Natural killer cell (primary cell): ENCODE data around the gene TTC34. TPM values are rescaled to one million over a fixed set of nuclear protein-coding genes. Genes with fewer than 3 reads are reported as not detected.

ENCODE experiments used
- ATAC-seq, 3 donors: fragments of 150-1000 bp in 2 of 3; fragments of 200-7000 bp in 1 of 3; cut with Tn5 transposase; 1 replicate in 1 of 3; 2 replicates in 2 of 3; pipeline ENCODE4 v1.10.0; 2021; ENCODE audit warnings: mild to moderate bottlenecking in 2 of 3, moderate library complexity in 2 of 3
- DNase-seq, 2 donors: peaks; one replicate each; pipeline versions ENCODE4 v3.0.0 to v3.0.0-alpha.2; 2013 to 2021; ENCODE audit warnings: mixed read lengths in 1 of 2
- H3K27ac ChIP-seq: one replicate; pipeline ENCODE4 v1.5.1; 2013; ENCODE audit warnings: mild to moderate bottlenecking, low read length
- H3K27me3 ChIP-seq: one replicate; pipeline ENCODE4 v1.6.1; 2013; ENCODE audit warnings: low read length; ENCODE audit not compliant: control insufficient read depth, insufficient read depth
- H3K36me3 ChIP-seq: one replicate; pipeline ENCODE4 v1.6.1; 2013; ENCODE audit warnings: low read length; ENCODE audit not compliant: control insufficient read depth, insufficient read depth
- H3K4me1 ChIP-seq: one replicate; pipeline ENCODE4 v1.6.1; 2013; ENCODE audit warnings: low read length; ENCODE audit not compliant: control insufficient read depth, insufficient read depth
- H3K4me3 ChIP-seq: one replicate; pipeline ENCODE4 v1.5.1; 2013; ENCODE audit warnings: low read length
- H3K9me3 ChIP-seq: one replicate; pipeline ENCODE4 v1.6.1; 2013; ENCODE audit warnings: low read length; ENCODE audit not compliant: control insufficient read depth, insufficient read depth
- H3K27ac Mint-ChIP-seq, 2 donors: one replicate each; pipeline ENCODE4 v1.8.0; 2022; ENCODE audit warnings: mild to moderate bottlenecking in 2 of 2, mixed read lengths in 2 of 2, moderate library complexity in 1 of 2
- H3K27me3 Mint-ChIP-seq, 2 donors: one replicate each; pipeline ENCODE4 v1.8.0; 2022; ENCODE audit warnings: low read depth in 2 of 2, mixed read lengths in 2 of 2
- H3K36me3 Mint-ChIP-seq: one replicate; pipeline ENCODE4 v1.8.0; 2022; ENCODE audit warnings: mixed read lengths
- H3K4me1 Mint-ChIP-seq, 2 donors: one replicate each; pipeline ENCODE4 v1.8.0; 2022; ENCODE audit warnings: mixed read lengths in 2 of 2
- H3K4me3 Mint-ChIP-seq: one replicate; pipeline ENCODE4 v1.8.0; 2022; ENCODE audit warnings: mild to moderate bottlenecking, moderate library complexity, mixed read lengths
- H3K9me3 Mint-ChIP-seq, 2 donors: one replicate each; pipeline ENCODE4 v1.8.0; 2022; ENCODE audit warnings: mixed read lengths in 2 of 2
- CTCF ChIP-seq: fragments of 200-600 bp; IDR thresholded peaks from one replicate; pipeline ENCODE4 v1.8.0; 2022; ENCODE audit warnings: antibody characterized with exemption
- WGBS: methylation state at CpG from one replicate; pipeline ENCODE4 v1.1.7; 2013; ENCODE audit warnings: missing lambda C conversion rate; ENCODE audit not compliant: insufficient coverage; 5-methylcytosine and 5-hydroxymethylcytosine counted together
- intact Hi-C: fragments of 100-400 bp; cut with micrococcal nuclease; formaldehyde crosslinking; loops from one replicate; pipeline ENCODE4 v1.14.2; 2022
- total RNA-seq, 4 donors: library from RNA; stranded (reverse); fragments of 120-200 nt in 1 of 4; gene quantifications; one replicate each; pipeline versions ENCODE4 v1.2.3 to v1.2.4, GENCODE V29; 2013 to 2022

Gene TTC34
- total RNA-seq, 3 donors from 2014 or later (not counting 1 experiment from before 2014, with no cell fraction given): 0.80 to 1.4 (median 1.2) TPM

- peaks cover 0 to 6% of the 10 kb centered on the region in 2 donors for H3K4me1 Mint-ChIP-seq
- 70% methylated on average over 15 of the region's 15 CpGs for WGBS
- ATAC-seq: no peak
- no peak overlapping the region for H3K4me3 ChIP-seq
- H3K36me3 Mint-ChIP-seq: no peaks in the 10 kb centered on the region
- no peaks in the 10 kb centered on the region for H3K27me3 ChIP-seq
- no peaks in the 10 kb centered on the region for H3K36me3 ChIP-seq
- H3K27ac Mint-ChIP-seq: no peak overlapping the region
- no peaks in the 10 kb centered on the region for H3K9me3 ChIP-seq
- H3K27me3 Mint-ChIP-seq: peaks cover 16 to 17% of the 10 kb centered on the region in 2 donors
- intact Hi-C loops: no loop called here
- no peak overlapping the region for H3K27ac ChIP-seq
- no peak overlapping the region for H3K4me3 Mint-ChIP-seq
- no peak for DNase-seq
- H3K9me3 Mint-ChIP-seq: no peaks in the 10 kb centered on the region
- H3K4me1 ChIP-seq: peaks cover 8% of the 10 kb centered on the region
- TF ChIP-seq CTCF: no peak
These were observed 199.1 kb downstream of the TTC34 start for GRCh38 chr1:2602311-2602835.

GRCh38 chr1:2601721-2602303 is 199.7 kb downstream of the TTC34 start:
- H3K27me3 ChIP-seq: no peaks in the 10 kb centered on the region
- no peak overlapping the region for H3K27ac ChIP-seq
- H3K4me1 ChIP-seq: peaks cover 11% of the 10 kb centered on the region
- no peak for TF ChIP-seq CTCF
- no peaks in the 10 kb centered on the region for H3K36me3 ChIP-seq
- 84% methylated on average over 18 of the region's 18 CpGs for WGBS
- no peak for ATAC-seq
- no peaks in the 10 kb centered on the region for H3K9me3 ChIP-seq
- DNase-seq: no peak
- Mint-ChIP-seq H3K4me1 (peaks cover 0 to 9% of the 10 kb centered on the region in 2 donors), H3K4me3 (no peak overlapping the region), H3K27me3 (peaks cover 16 to 17% of the 10 kb centered on the region in 2 donors), H3K36me3 (no peaks in the 10 kb centered on the region), H3K27ac (no peak overlapping the region), H3K9me3 (no peaks in the 10 kb centered on the region)
- intact Hi-C loops: no loop called here
- no peak overlapping the region for H3K4me3 ChIP-seq

GRCh38 chr1:2598329-2598931 is 203.1 kb downstream of the TTC34 start:
- TF ChIP-seq CTCF: no peak
- Histone ChIP-seq H3K27ac (no peak overlapping the region), H3K4me3 (no peak overlapping the region), H3K9me3 (no peaks in the 10 kb centered on the region), H3K27me3 (no peaks in the 10 kb centered on the region), H3K36me3 (no peaks in the 10 kb centered on the region), H3K4me1 (peaks cover 11% of the 10 kb centered on the region)
- intact Hi-C loops: no loop called here
- Mint-ChIP-seq H3K36me3 (no peaks in the 10 kb centered on the region), H3K9me3 (no peaks in the 10 kb centered on the region), H3K4me3 (no peak overlapping the region), H3K27me3 (peaks cover 16 to 17% of the 10 kb centered on the region in 2 donors), H3K4me1 (peaks cover 0 to 9% of the 10 kb centered on the region in 2 donors), H3K27ac (no peak overlapping the region)
- WGBS: 77% methylated on average over 3 of the region's 3 CpGs
- no peak for ATAC-seq
- no peak for DNase-seq
